HepG2 (cell line): ENCODE data around the gene INAFM2. TPM values are rescaled to one million over a fixed set of nuclear protein-coding genes. Genes with fewer than 3 reads are reported as not detected.

Source experiments
- AFF4 ChIP-seq: sonication (generic); formaldehyde crosslinking; IDR thresholded peaks from 2 replicates; pipeline ENCODE4 v1.4.0; 2020; ENCODE audit warnings: missing genetic modification reagents
- DNMT1 ChIP-seq: sonication (generic); formaldehyde crosslinking; IDR thresholded peaks from 2 replicates; pipeline ENCODE4 v1.5.1; 2020; ENCODE audit warnings: mild to moderate bottlenecking, missing genetic modification reagents
- FLYWCH1 ChIP-seq: sonication (generic); formaldehyde crosslinking; IDR thresholded peaks from 2 replicates; pipeline ENCODE4 v1.8.1; 2023; ENCODE audit warnings: mild to moderate bottlenecking, missing genetic modification reagents
- GATAD1 ChIP-seq: IDR thresholded peaks from 2 replicates; pipeline ENCODE4 v1.6.1; 2016; ENCODE audit warnings: missing genetic modification reagents, missing compliant biosample characterization
- HHEX ChIP-seq: IDR thresholded peaks from 2 replicates; pipeline ENCODE4 v1.6.1; 2016; ENCODE audit warnings: control low read depth
- HNRNPL ChIP-seq: fragments of 200-400 bp; formaldehyde crosslinking; IDR thresholded peaks from 2 replicates; pipeline ENCODE4 v1.6.1; 2017; ENCODE audit warnings: mild to moderate bottlenecking, low read depth, low read length
- HOXA5 ChIP-seq: sonication (generic); formaldehyde crosslinking; IDR thresholded peaks from 2 replicates; pipeline ENCODE4 v1.4.0; 2020; ENCODE audit warnings: missing genetic modification reagents
- JUN ChIP-seq: sonication (generic); formaldehyde crosslinking; IDR thresholded peaks from 2 replicates; pipeline ENCODE4 v1.4.0; 2020; ENCODE audit warnings: mild to moderate bottlenecking, missing genetic modification reagents
- KDM5A ChIP-seq: fragments of 200-600 bp; sonication (generic); IDR thresholded peaks from 2 replicates; pipeline ENCODE4 v1.7.0; 2018; ENCODE audit warnings: antibody characterized with exemption, mild to moderate bottlenecking, low read length, borderline replicate concordance
- KLF12 ChIP-seq: sonication (generic); formaldehyde crosslinking; IDR thresholded peaks from 2 replicates; pipeline ENCODE4 v1.4.0; 2020; ENCODE audit warnings: missing genetic modification reagents, borderline replicate concordance
- PRMT3 ChIP-seq: sonication (generic); formaldehyde crosslinking; IDR thresholded peaks from 2 replicates; pipeline ENCODE4 v1.8.1; 2022; ENCODE audit warnings: low read depth, mild to moderate bottlenecking, moderate library complexity, missing genetic modification reagents, borderline replicate concordance
- SKI ChIP-seq: fragments of 450-650 bp; IDR thresholded peaks from one replicate; pipeline ENCODE4 v1.6.1; 2018; ENCODE audit warnings: mild to moderate bottlenecking; ENCODE audit not compliant: partially characterized antibody
- TCF7 ChIP-seq: sonication (generic); IDR thresholded peaks from 2 replicates; pipeline ENCODE4 v1.6.1; 2016; ENCODE audit warnings: antibody characterized with exemption, low read depth
- TOE1 ChIP-seq: sonication (generic); formaldehyde crosslinking; IDR thresholded peaks from 2 replicates; pipeline ENCODE4 v1.4.0; 2020; ENCODE audit warnings: mild to moderate bottlenecking, missing genetic modification reagents
- ZC3H4 ChIP-seq: sonication (generic); formaldehyde crosslinking; IDR thresholded peaks from 2 replicates; pipeline ENCODE4 v1.4.0; 2020; ENCODE audit warnings: missing genetic modification reagents, borderline replicate concordance
- ZFP1 ChIP-seq: IDR thresholded peaks from 2 replicates; pipeline ENCODE4 v1.6.1; 2016
- ZNF138 ChIP-seq: sonication (generic); formaldehyde crosslinking; IDR thresholded peaks from 2 replicates; pipeline ENCODE4 v1.5.0; 2020; ENCODE audit warnings: mild to moderate bottlenecking, low read depth, missing genetic modification reagents
- ZNF276 ChIP-seq: sonication (generic); formaldehyde crosslinking; IDR thresholded peaks from 2 replicates; pipeline ENCODE4 v1.4.0; 2020; ENCODE audit warnings: mild to moderate bottlenecking, low read depth, missing genetic modification reagents
- ZNF280B ChIP-seq: sonication (generic); formaldehyde crosslinking; IDR thresholded peaks from 2 replicates; pipeline ENCODE4 v1.5.0; 2020; ENCODE audit warnings: missing genetic modification reagents, mild to moderate bottlenecking, borderline replicate concordance
- ZNF331 ChIP-seq: sonication (generic); formaldehyde crosslinking; IDR thresholded peaks from 2 replicates; pipeline ENCODE4 v1.4.0; 2020; ENCODE audit warnings: missing genetic modification reagents
- ZNF383 ChIP-seq: sonication (generic); formaldehyde crosslinking; IDR thresholded peaks from 2 replicates; pipeline ENCODE4 v1.4.0; 2020; ENCODE audit warnings: missing genetic modification reagents, mild to moderate bottlenecking, borderline replicate concordance
- ZNF44 ChIP-seq: sonication (generic); formaldehyde crosslinking; IDR thresholded peaks from 2 replicates; pipeline ENCODE4 v1.5.1; 2020; ENCODE audit warnings: mild to moderate bottlenecking, missing genetic modification reagents
- ZNF546 ChIP-seq: sonication (generic); formaldehyde crosslinking; conservative IDR thresholded peaks from 2 replicates; pipeline ENCODE4 v1.8.1; 2023; ENCODE audit warnings: mild to moderate bottlenecking, missing genetic modification reagents
- ZNF747 ChIP-seq: sonication (generic); formaldehyde crosslinking; IDR thresholded peaks from 2 replicates; pipeline ENCODE4 v1.8.1; 2023; ENCODE audit warnings: missing genetic modification reagents, mild to moderate bottlenecking, borderline replicate concordance
- ZNF790 ChIP-seq: sonication (generic); formaldehyde crosslinking; IDR thresholded peaks from 2 replicates; pipeline ENCODE4 v1.8.0; 2022; ENCODE audit warnings: missing genetic modification reagents, mild to moderate bottlenecking, borderline replicate concordance
- polyA plus RNA-seq, 8 experiments: library from polyadenylated mRNA; depleted of rRNA in 3 of 8; stranded (reverse) in 7 of 8; unstranded in 1 of 8; fragments of >200 nt; fragmentation: Illumina TruSeq in 4 of 8; extraction: Trizol in 4 of 8; gene quantifications; 2 replicates each; pipeline versions ENCODE4 v1.2.1 to v1.2.3, GENCODE V29; 2011 to 2016; ENCODE audit warnings: low read depth in 4 of 8, missing spikeins in 1 of 8, mixed read lengths in 1 of 8; ENCODE audit not compliant: insufficient read depth in 1 of 8
- total RNA-seq, 5 experiments: library from RNA; depleted of rRNA; stranded (reverse); fragments of >200 nt; fragmentation: Illumina TruSeq; extraction: Trizol; gene quantifications; 2 replicates each; pipeline ENCODE4 v1.2.3, GENCODE V29; 2016; ENCODE audit warnings: low read depth in 1 of 5

INAFM2 gene
- total and polyA plus RNA-seq, 2 of the 13 experiments (the other 11 are each of a cell fraction or from before 2014, with no cell fraction given) = 5.5 to 6.5 TPM

GRCh38 chr15:40282147-40282868 is 41.2 kb upstream of the INAFM2 start (continued):
- TF ChIP-seq KLF12 = 0 out of 2 replicates have a peak, but pooled peaks have one; percentile 39
- no peak for TF ChIP-seq JUN (CRISPR knock-in tag)
- no peak for TF ChIP-seq ZNF747 (CRISPR knock-in tag)
- no peak for TF ChIP-seq KDM5A
- TF ChIP-seq ZNF383 = no peak
- no peak for TF ChIP-seq GATAD1 (CRISPR knock-in tag)
- no peak for TF ChIP-seq ZNF44 (CRISPR knock-in tag)
- TF ChIP-seq ZNF276 = 0 out of 2 replicates have a peak, but pooled peaks have one; percentile 17
- TF ChIP-seq ZNF790 = 0 out of 2 replicates have a peak, but pooled peaks have one; percentile 29
- TF ChIP-seq ZNF138 (CRISPR knock-in tag) = no peak
- peak; percentile 69; the same call in 1 of the 2 replicates for TF ChIP-seq DNMT1 (CRISPR knock-in tag)
- TF ChIP-seq ZC3H4 (CRISPR knock-in tag) = no peak
- TF ChIP-seq ZNF546 (CRISPR knock-in tag) = no peak
- TF ChIP-seq ZNF331 = peak; percentile 26; the same call in 1 of the 2 replicates
- TF ChIP-seq TCF7 = no peak
- no peak for TF ChIP-seq HNRNPL
- no peak for TF ChIP-seq AFF4 (CRISPR knock-in tag)
- no peak for TF ChIP-seq HHEX (CRISPR knock-in tag)
- TF ChIP-seq SKI = no peak
- TF ChIP-seq ZFP1 (CRISPR knock-in tag) = no peak
- no peak for TF ChIP-seq ZNF280B (CRISPR knock-in tag)
- no peak for TF ChIP-seq FLYWCH1 (CRISPR knock-in tag)
- TF ChIP-seq HOXA5 = no peak
- no peak for TF ChIP-seq PRMT3
- TF ChIP-seq TOE1 (CRISPR knock-in tag) = no peak
